Prostate gland (tissue), 2 donors: ENCODE data around the gene DPP10. TPM values are rescaled to one million over a fixed set of nuclear protein-coding genes. Genes with fewer than 3 reads are reported as not detected.
"Not testable (repeated sequence)": the region's sequence is repeated elsewhere in the genome, so short reads cannot be mapped to it uniquely, and the experiment has no call there.

Source experiments
- DNase-seq: peaks from one replicate; pipeline ENCODE4 v3.0.0-alpha.2; 2019; ENCODE audit warnings: low spot score
- H3K27ac ChIP-seq, 2 donors: fragments of 200-600 bp; sonication (generic); 2 replicates each; pipeline ENCODE4 v1.5.1; 2017 to 2019
- H3K27me3 ChIP-seq: fragments of 200-600 bp; sonication (generic); replicated peaks from 2 replicates; pipeline ENCODE4 v1.5.1; 2019; ENCODE audit not compliant: insufficient read depth
- H3K36me3 ChIP-seq, 2 donors: fragments of 200-600 bp; sonication (generic); 1 replicate in 1 of 2; 2 replicates in 1 of 2; pipeline versions ENCODE4 v1.5.1 to v1.8.1; 2017 to 2019
- H3K4me1 ChIP-seq: fragments of 200-600 bp; sonication (generic); replicated peaks from 2 replicates; pipeline ENCODE4 v1.5.1; 2019
- H3K4me3 ChIP-seq, 2 donors: fragments of 200-600 bp; sonication (generic); 2 replicates each; pipeline ENCODE4 v1.5.1; 2017 to 2019
- H3K9me3 ChIP-seq: fragments of 200-600 bp; sonication (generic); 2 replicates; pipeline ENCODE4 v1.5.1; 2017
- CTCF ChIP-seq, 4 experiments: fragments of 200-600 bp in 2 of 4; fragments of 450-650 bp in 2 of 4; sonication (generic) in 2 of 4; IDR thresholded peaks; 1 replicate in 3 of 4; 2 replicates in 1 of 4; pipeline ENCODE4 v1.5.1; 2016 to 2019; ENCODE audit warnings: antibody characterized with exemption in 4 of 4, mild to moderate bottlenecking in 2 of 4, moderate library complexity in 2 of 4
- POLR2A ChIP-seq: fragments of 450-650 bp; IDR thresholded peaks from one replicate; pipeline ENCODE4 v1.6.1; 2016; ENCODE audit warnings: antibody characterized with exemption, mild to moderate bottlenecking
- POLR2AphosphoS5 ChIP-seq: sonication (generic); formaldehyde crosslinking; IDR thresholded peaks from one replicate; pipeline ENCODE4 v1.6.1; 2017; ENCODE audit warnings: antibody characterized with exemption
- WGBS: methylation state at CpG from one replicate; pipeline ENCODE4 v1.1.5; 2018; 5-methylcytosine and 5-hydroxymethylcytosine counted together
- intact Hi-C: fragments of 100-400 bp; cut with DNase I; formaldehyde crosslinking; loops from one replicate; pipeline ENCODE4 v1.14.2; 2022
- total RNA-seq, 2 donors: library from RNA; depleted of rRNA; stranded (reverse); fragments of >200 nt; gene quantifications; one replicate each; pipeline ENCODE4 v1.1.0, GENCODE V29; 2016

DPP10 gene
- total RNA-seq, 2 donors from 2014 or later = 5.1 TPM; not detected in 1

GRCh38 chr2:114518738-114519137, 76.3 kb downstream of the DPP10 start:
- 77% methylated on average over 5 of the region's 5 CpGs for WGBS
- H3K4me1 ChIP-seq = no peaks in the 10 kb centered on the region
- intact Hi-C loops = no loop called here
- H3K9me3 ChIP-seq = no peaks in the 10 kb centered on the region
- TF ChIP-seq POLR2A (no peak), CTCF (IDR thresholded peaks at IDR 0.05) (no peak), POLR2AphosphoS5 (no peak)
- no peak overlapping the region for H3K27ac ChIP-seq
- DNase-seq = no peak
- H3K27me3 ChIP-seq = no peaks in the 10 kb centered on the region
- H3K36me3 ChIP-seq = no peaks in the 10 kb centered on the region
- no peak overlapping the region for H3K4me3 ChIP-seq

- H3K9me3 ChIP-seq, H3K27ac ChIP-seq, H3K36me3 ChIP-seq, intact Hi-C loops, H3K4me1 ChIP-seq, H3K4me3 ChIP-seq, DNase-seq, H3K27me3 ChIP-seq: not testable (repeated sequence)
- WGBS = 85% methylated on average over 4 of the region's 4 CpGs
These were observed 80.2 kb downstream of the DPP10 start for GRCh38 chr2:114522612-114523011.

- Histone ChIP-seq H3K4me1 (no peaks in the 10 kb centered on the region), H3K27ac (no peak overlapping the region), H3K27me3 (no peaks in the 10 kb centered on the region), H3K36me3 (no peaks in the 10 kb centered on the region), H3K9me3 (no peaks in the 10 kb centered on the region), H3K4me3 (no peak overlapping the region)
- intact Hi-C loops = no loop called here
- no peak for TF ChIP-seq POLR2AphosphoS5
- no peak for TF ChIP-seq CTCF (IDR thresholded peaks at IDR 0.05)
- no peak for TF ChIP-seq POLR2A
- WGBS = 86% methylated on average over 4 of the region's 4 CpGs
- DNase-seq = no peak
These were observed 83.5 kb downstream of the DPP10 start for GRCh38 chr2:114525955-114526354.

- Histone ChIP-seq H3K4me3 (no peak overlapping the region), H3K9me3 (no peaks in the 10 kb centered on the region), H3K4me1 (no peaks in the 10 kb centered on the region), H3K27me3 (no peaks in the 10 kb centered on the region), H3K36me3 (no peaks in the 10 kb centered on the region), H3K27ac (no peak overlapping the region)
- TF ChIP-seq POLR2AphosphoS5 = no peak
- no peak for TF ChIP-seq CTCF (IDR thresholded peaks at IDR 0.05)
- TF ChIP-seq POLR2A = no peak
- intact Hi-C loops = no loop called here
- WGBS = 50% methylated on average over 1 of the region's 1 CpG
- no peak for DNase-seq
These were observed 84.4 kb downstream of the DPP10 start for GRCh38 chr2:114526841-114527240.

GRCh38 chr2:114527330-114527983, 85.0 kb downstream of the DPP10 start:
- no peaks in the 10 kb centered on the region for H3K9me3 ChIP-seq
- no peak for DNase-seq
- intact Hi-C loops = no loop called here
- no peaks in the 10 kb centered on the region for H3K27me3 ChIP-seq
- no peak overlapping the region for H3K27ac ChIP-seq
- H3K4me1 ChIP-seq = no peaks in the 10 kb centered on the region
- no peak overlapping the region for H3K4me3 ChIP-seq
- no peak for TF ChIP-seq CTCF (IDR thresholded peaks at IDR 0.05)
- TF ChIP-seq POLR2A = no peak
- no peak for TF ChIP-seq POLR2AphosphoS5
- no peaks in the 10 kb centered on the region for H3K36me3 ChIP-seq
- WGBS = 86% methylated on average over 9 of the region's 9 CpGs
